ENCODE results near the gene ITGA6.

The ITGA6 gene

GRCh38 chr2:172452845-172453244, 25.5 kb downstream of the ITGA6 start:
- H3K4me1 ChIP-seq (ENCODE audit: control insufficient read depth, insufficient read depth, low read length) = peaks cover 9% of the 10 kb centered on the region
- no peaks in the 10 kb centered on the region for H3K9me3 ChIP-seq (ENCODE audit: control insufficient read depth, low read length)
- H3K4me3 ChIP-seq (ENCODE audit: insufficient read depth, low read depth, low read length) = no peak overlapping the region
- no peaks in the 10 kb centered on the region for H3K36me3 ChIP-seq (ENCODE audit: control insufficient read depth, insufficient read depth, low read length)
- no peaks in the 10 kb centered on the region for H3K27me3 ChIP-seq (ENCODE audit: control insufficient read depth, insufficient read depth, low read length, poor library complexity, severe bottlenecking)
- no peak overlapping the region for H3K27ac ChIP-seq (ENCODE audit: insufficient read depth, low read depth, low read length, poor library complexity, severe bottlenecking)
- 38 to 76% methylated on average over 1 to 2 of the region's 2 CpGs for WGBS, 2 experiments

- no peaks in the 10 kb centered on the region for H3K36me3 ChIP-seq (ENCODE audit: control insufficient read depth, insufficient read depth, low read length)
- no peak overlapping the region for H3K27ac ChIP-seq (ENCODE audit: insufficient read depth, low read depth, low read length, poor library complexity, severe bottlenecking)
- H3K4me1 ChIP-seq (ENCODE audit: control insufficient read depth, insufficient read depth, low read length) = peaks cover 9% of the 10 kb centered on the region
- H3K9me3 ChIP-seq (ENCODE audit: control insufficient read depth, low read length) = no peaks in the 10 kb centered on the region
- 63 to 67% methylated on average over 6 of the region's 6 CpGs for WGBS, 2 experiments
- H3K4me3 ChIP-seq (ENCODE audit: insufficient read depth, low read depth, low read length) = no peak overlapping the region
- no peaks in the 10 kb centered on the region for H3K27me3 ChIP-seq (ENCODE audit: control insufficient read depth, insufficient read depth, low read length, poor library complexity, severe bottlenecking)
Measured at GRCh38 chr2:172454404-172455120, 27.2 kb downstream of the ITGA6 start.

- Histone ChIP-seq H3K27ac (ENCODE audit: insufficient read depth, low read depth, low read length, poor library complexity, severe bottlenecking) (no peak overlapping the region), H3K4me1 (ENCODE audit: control insufficient read depth, insufficient read depth, low read length) (peaks cover 9% of the 10 kb centered on the region), H3K36me3 (ENCODE audit: control insufficient read depth, insufficient read depth, low read length) (no peaks in the 10 kb centered on the region), H3K9me3 (ENCODE audit: control insufficient read depth, low read length) (no peaks in the 10 kb centered on the region), H3K4me3 (ENCODE audit: insufficient read depth, low read depth, low read length) (no peak overlapping the region), H3K27me3 (ENCODE audit: control insufficient read depth, insufficient read depth, low read length, poor library complexity, severe bottlenecking) (no peaks in the 10 kb centered on the region)
- 78 to 80% methylated on average over 4 of the region's 4 CpGs for WGBS, 2 experiments
Measured at GRCh38 chr2:172455121-172455515, 27.7 kb downstream of the ITGA6 start.

- Histone ChIP-seq H3K4me3 (ENCODE audit: insufficient read depth, low read depth, low read length) (no peak overlapping the region), H3K27ac (ENCODE audit: insufficient read depth, low read depth, low read length, poor library complexity, severe bottlenecking) (no peak overlapping the region), H3K27me3 (ENCODE audit: control insufficient read depth, insufficient read depth, low read length, poor library complexity, severe bottlenecking) (no peaks in the 10 kb centered on the region), H3K9me3 (ENCODE audit: control insufficient read depth, low read length) (no peaks in the 10 kb centered on the region), H3K4me1 (ENCODE audit: control insufficient read depth, insufficient read depth, low read length) (peaks cover 9% of the 10 kb centered on the region), H3K36me3 (ENCODE audit: control insufficient read depth, insufficient read depth, low read length) (no peaks in the 10 kb centered on the region)
- WGBS, 2 experiments = 76 to 77% methylated on average over 4 of the region's 4 CpGs
Measured at GRCh38 chr2:172456002-172456401, 28.6 kb downstream of the ITGA6 start.

GRCh38 chr2:172457536-172457935, 30.1 kb downstream of the ITGA6 start:
- Histone ChIP-seq H3K9me3 (ENCODE audit: control insufficient read depth, low read length) (no peaks in the 10 kb centered on the region), H3K4me1 (ENCODE audit: control insufficient read depth, insufficient read depth, low read length) (peaks cover 14% of the 10 kb centered on the region), H3K4me3 (ENCODE audit: insufficient read depth, low read depth, low read length) (no peak overlapping the region), H3K27ac (ENCODE audit: insufficient read depth, low read depth, low read length, poor library complexity, severe bottlenecking) (no peak overlapping the region), H3K27me3 (ENCODE audit: control insufficient read depth, insufficient read depth, low read length, poor library complexity, severe bottlenecking) (no peaks in the 10 kb centered on the region), H3K36me3 (ENCODE audit: control insufficient read depth, insufficient read depth, low read length) (no peaks in the 10 kb centered on the region)
- 86 to 97% methylated on average over 2 to 4 of the region's 4 CpGs for WGBS, 2 experiments

DNA sequence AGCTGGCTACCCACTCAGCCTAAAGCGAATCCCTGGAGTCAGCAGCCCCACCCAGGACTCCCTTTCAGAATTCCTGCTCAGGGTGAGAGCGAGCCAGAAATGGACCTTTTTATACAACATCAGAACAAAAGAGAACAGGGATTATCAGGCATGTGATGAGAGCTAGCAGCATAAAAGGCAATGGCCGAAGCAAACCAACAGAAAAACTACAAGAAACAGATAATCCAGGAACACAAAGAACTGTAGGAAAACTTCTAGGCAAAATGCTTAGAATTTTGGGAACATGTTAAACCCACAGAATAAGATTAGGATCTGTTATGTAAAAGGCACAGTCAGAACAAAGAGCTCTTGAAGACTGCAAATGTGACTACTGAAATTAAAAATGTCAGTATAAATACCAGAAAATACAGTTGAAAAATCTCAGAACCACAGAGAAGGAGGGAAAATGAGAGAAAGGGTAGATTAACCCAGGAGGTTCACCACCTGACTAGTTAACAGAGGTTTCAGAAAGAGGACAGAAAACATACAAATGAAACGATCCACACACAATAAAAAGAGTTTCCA, 31.3 kb downstream of the ITGA6 start:
- no peaks in the 10 kb centered on the region for H3K9me3 ChIP-seq (ENCODE audit: control insufficient read depth, low read length)
- 85% methylated on average over 3 to 4 of the region's 4 CpGs for WGBS, 2 experiments
- no peaks in the 10 kb centered on the region for H3K36me3 ChIP-seq (ENCODE audit: control insufficient read depth, insufficient read depth, low read length)
- H3K27me3 ChIP-seq (ENCODE audit: control insufficient read depth, insufficient read depth, low read length, poor library complexity, severe bottlenecking) = no peaks in the 10 kb centered on the region
- no peak overlapping the region for H3K4me3 ChIP-seq (ENCODE audit: insufficient read depth, low read depth, low read length)
- no peak overlapping the region for H3K27ac ChIP-seq (ENCODE audit: insufficient read depth, low read depth, low read length, poor library complexity, severe bottlenecking)
- peaks cover 14% of the 10 kb centered on the region for H3K4me1 ChIP-seq (ENCODE audit: control insufficient read depth, insufficient read depth, low read length)

- H3K4me3 ChIP-seq (ENCODE audit: insufficient read depth, low read depth, low read length) = no peak overlapping the region
- no peaks in the 10 kb centered on the region for H3K27me3 ChIP-seq (ENCODE audit: control insufficient read depth, insufficient read depth, low read length, poor library complexity, severe bottlenecking)
- no peaks in the 10 kb centered on the region for H3K9me3 ChIP-seq (ENCODE audit: control insufficient read depth, low read length)
- WGBS, 2 experiments = 93 to 94% methylated on average over 1 of the region's 1 CpG
- peaks cover 5% of the 10 kb centered on the region for H3K4me1 ChIP-seq (ENCODE audit: control insufficient read depth, insufficient read depth, low read length)
- no peaks in the 10 kb centered on the region for H3K36me3 ChIP-seq (ENCODE audit: control insufficient read depth, insufficient read depth, low read length)
- H3K27ac ChIP-seq (ENCODE audit: insufficient read depth, low read depth, low read length, poor library complexity, severe bottlenecking) = no peak overlapping the region
Measured at GRCh38 chr2:172460780-172461201, 33.4 kb downstream of the ITGA6 start.

DNA sequence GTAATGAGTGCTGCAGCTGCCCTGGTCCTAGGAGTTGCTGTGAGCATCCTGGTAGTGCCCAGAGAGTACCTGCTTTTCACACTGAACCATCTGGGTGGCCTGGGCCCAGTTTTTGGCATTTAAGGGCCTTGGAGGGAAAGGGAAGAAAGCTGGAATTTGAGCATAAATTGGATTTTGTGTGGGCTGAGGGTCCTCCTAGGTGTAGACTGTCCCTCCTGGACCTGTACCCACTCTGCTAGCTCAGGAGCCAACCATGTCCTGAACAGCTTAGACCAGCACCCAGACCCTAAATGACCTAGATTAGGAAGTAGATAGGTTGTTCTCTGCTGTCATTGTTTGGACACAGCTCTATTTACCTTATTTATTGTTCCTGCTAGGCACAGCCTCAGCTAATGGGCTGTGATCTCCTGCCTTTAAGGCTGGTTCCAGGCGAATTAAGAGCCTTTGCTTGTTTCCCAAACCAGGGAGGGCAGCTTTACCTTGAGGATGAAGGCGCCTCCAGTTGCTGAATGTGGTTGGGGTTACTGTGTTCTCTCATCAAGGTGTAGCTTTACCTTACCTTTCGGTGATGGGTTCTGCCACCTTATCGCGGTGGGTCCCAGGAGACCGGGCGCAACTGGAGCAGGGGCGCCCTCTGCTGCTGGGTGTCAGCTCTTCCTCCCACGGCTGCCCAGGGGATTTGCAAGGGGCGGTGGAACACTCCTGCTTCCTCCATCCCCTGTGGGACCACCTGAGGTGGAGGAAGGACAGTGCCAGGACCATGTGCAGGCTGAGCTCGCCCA, 34.4 kb downstream of the ITGA6 start:
- Histone ChIP-seq H3K9me3 (ENCODE audit: control insufficient read depth, low read length) (no peaks in the 10 kb centered on the region), H3K36me3 (ENCODE audit: control insufficient read depth, insufficient read depth, low read length) (no peaks in the 10 kb centered on the region), H3K4me3 (ENCODE audit: insufficient read depth, low read depth, low read length) (no peak overlapping the region), H3K27me3 (ENCODE audit: control insufficient read depth, insufficient read depth, low read length, poor library complexity, severe bottlenecking) (no peaks in the 10 kb centered on the region), H3K4me1 (ENCODE audit: control insufficient read depth, insufficient read depth, low read length) (peaks cover 5% of the 10 kb centered on the region), H3K27ac (ENCODE audit: insufficient read depth, low read depth, low read length, poor library complexity, severe bottlenecking) (no peak overlapping the region)
- 22 to 24% methylated on average over 11 of the region's 11 CpGs for WGBS, 2 experiments

GRCh38 chr2:172462373-172462848, 35.0 kb downstream of the ITGA6 start:
- WGBS, 2 experiments = 76 to 77% methylated on average over 11 of the region's 11 CpGs
- Histone ChIP-seq H3K4me3 (ENCODE audit: insufficient read depth, low read depth, low read length) (no peak overlapping the region), H3K4me1 (ENCODE audit: control insufficient read depth, insufficient read depth, low read length) (peaks cover 5% of the 10 kb centered on the region), H3K27ac (ENCODE audit: insufficient read depth, low read depth, low read length, poor library complexity, severe bottlenecking) (no peak overlapping the region), H3K27me3 (ENCODE audit: control insufficient read depth, insufficient read depth, low read length, poor library complexity, severe bottlenecking) (no peaks in the 10 kb centered on the region), H3K36me3 (ENCODE audit: control insufficient read depth, insufficient read depth, low read length) (no peaks in the 10 kb centered on the region), H3K9me3 (ENCODE audit: control insufficient read depth, low read length) (no peaks in the 10 kb centered on the region)

DNA sequence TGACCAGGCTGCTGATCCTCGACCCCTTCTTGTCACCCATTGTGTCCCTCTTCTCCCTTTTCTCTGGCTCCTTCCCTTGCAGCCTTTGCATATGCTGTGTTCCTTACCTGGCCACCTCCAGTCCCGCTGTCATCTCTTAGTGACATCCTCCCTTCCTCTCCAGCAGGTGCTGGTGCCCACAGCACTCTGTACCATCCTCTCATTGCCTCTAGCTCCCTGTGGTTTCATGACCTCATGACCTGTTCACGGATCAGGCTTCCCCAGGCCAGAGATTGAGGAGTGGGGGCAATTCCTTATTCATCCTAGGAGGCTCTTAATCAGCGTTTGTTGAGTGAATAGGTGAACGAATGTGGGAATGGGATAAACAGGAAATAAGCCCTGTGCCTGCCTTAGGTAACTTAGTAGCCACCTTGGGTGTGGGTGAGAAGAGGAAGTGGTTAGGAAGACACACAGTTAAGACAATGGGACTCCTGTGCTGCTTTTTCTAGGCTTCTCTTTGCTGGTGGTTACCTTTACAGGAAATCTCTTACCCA, 35.5 kb downstream of the ITGA6 start:
- Histone ChIP-seq H3K36me3 (ENCODE audit: control insufficient read depth, insufficient read depth, low read length) (no peaks in the 10 kb centered on the region), H3K4me1 (ENCODE audit: control insufficient read depth, insufficient read depth, low read length) (peaks cover 5% of the 10 kb centered on the region), H3K9me3 (ENCODE audit: control insufficient read depth, low read length) (no peaks in the 10 kb centered on the region), H3K27me3 (ENCODE audit: control insufficient read depth, insufficient read depth, low read length, poor library complexity, severe bottlenecking) (no peaks in the 10 kb centered on the region), H3K27ac (ENCODE audit: insufficient read depth, low read depth, low read length, poor library complexity, severe bottlenecking) (no peak overlapping the region), H3K4me3 (ENCODE audit: insufficient read depth, low read depth, low read length) (no peak overlapping the region)
- WGBS, 2 experiments = 83 to 84% methylated on average over 5 of the region's 5 CpGs

All from ectodermal cell (in vitro differentiated cells).